PC-9 (cell line): ENCODE data around the gene CILP2. TPM values are rescaled to one million over a fixed set of nuclear protein-coding genes. Genes with fewer than 3 reads are reported as not detected.

Experiments used
- BruUV-seq: library from RNA; stranded (reverse); fragments of 400-500 nt; replicated peaks from 2 replicates; lab custom pipeline; 2021; lab: Mats Ljungman, UMichigan
- CTCF ChIA-PET: fragments of 300-600 bp; sonication (Branson Sonifier 250); formaldehyde crosslinking; loops from one replicate; lab custom pipeline; 2022; ENCODE audit warnings: antibody characterized with exemption; lab: Charles Lee
- POLR2A ChIA-PET: fragments of 300-600 bp; sonication (Branson Sonifier 250); formaldehyde crosslinking; loops from one replicate; lab custom pipeline; 2022; ENCODE audit warnings: antibody characterized with exemption; ENCODE audit not compliant: unreplicated experiment; lab: Charles Lee
- DNase-seq, 2 experiments: peaks; one replicate each; pipeline versions ENCODE4 v3.0.0 to v3.0.0-alpha.2; 2015 to 2022; ENCODE audit warnings: mixed read lengths in 1 of 2
- H2AFZ ChIP-seq: fragments of 200-600 bp; sonication (generic); 2 replicates; pipeline ENCODE4 v1.8.1; 2017; ENCODE audit warnings: antibody characterized with exemption
- H3F3A ChIP-seq: fragments of 200-600 bp; sonication (generic); 2 replicates; pipeline ENCODE4 v1.8.1; 2017; ENCODE audit warnings: antibody characterized with exemption, mild to moderate bottlenecking, low read depth; ENCODE audit not compliant: insufficient read depth
- H3K27ac ChIP-seq: fragments of 200-600 bp; sonication (generic); 2 replicates; pipeline ENCODE4 v1.6.1; 2016; ENCODE audit warnings: mixed run types
- H3K27me3 ChIP-seq: fragments of 200-600 bp; sonication (generic); 2 replicates; pipeline ENCODE4 v1.6.1; 2016; ENCODE audit warnings: low read depth, mixed run types; ENCODE audit not compliant: insufficient read depth
- H3K36me3 ChIP-seq: fragments of 200-600 bp; sonication (generic); 2 replicates; pipeline ENCODE4 v1.6.1; 2016; ENCODE audit warnings: low read depth, mixed run types
- H3K4me1 ChIP-seq: fragments of 200-600 bp; sonication (generic); replicated peaks from 2 replicates; pipeline ENCODE4 v1.6.1; 2016; ENCODE audit warnings: mixed run types; ENCODE audit not compliant: insufficient read depth
- H3K4me2 ChIP-seq: fragments of 200-600 bp; sonication (generic); 2 replicates; pipeline ENCODE4 v1.6.1; 2017; ENCODE audit warnings: mixed run types
- H3K4me3 ChIP-seq: fragments of 200-600 bp; sonication (generic); 2 replicates; pipeline ENCODE4 v1.6.1; 2016; ENCODE audit warnings: mixed run types
- H3K79me2 ChIP-seq: fragments of 200-600 bp; sonication (generic); 2 replicates; pipeline ENCODE4 v1.6.1; 2017; ENCODE audit warnings: low read depth, mixed run types
- H3K9me2 ChIP-seq: fragments of 200-600 bp; sonication (generic); 2 replicates; pipeline ENCODE4 v1.8.1; 2017; ENCODE audit warnings: mild to moderate bottlenecking; ENCODE audit not compliant: insufficient read depth
- H3K9me3 ChIP-seq: fragments of 200-600 bp; sonication (generic); 2 replicates; pipeline ENCODE4 v1.8.1; 2016; ENCODE audit warnings: low read depth; ENCODE audit not compliant: insufficient read depth
- H4K20me1 ChIP-seq: fragments of 200-600 bp; sonication (generic); 2 replicates; pipeline ENCODE4 v1.8.1; 2017; ENCODE audit not compliant: insufficient read depth
- EZH2 ChIP-seq: fragments of 200-600 bp; sonication (generic); IDR thresholded peaks from 2 replicates; pipeline ENCODE4 v1.8.0; 2017; ENCODE audit warnings: antibody characterized with exemption, low read depth
- intact Hi-C: fragments of 100-400 bp; cut with micrococcal nuclease; formaldehyde crosslinking; loops from one replicate; pipeline ENCODE4 v1.10.0; 2022; ENCODE audit not compliant: unreplicated experiment
- total RNA-seq: library from RNA; stranded (reverse); gene quantifications from 2 replicates; pipeline ENCODE4 v1.2.3, GENCODE V29; 2021
- TF ChIP-seq, protein P1 (sequence below): fragments of 200-600 bp; sonication (generic); conservative IDR thresholded peaks from 2 replicates; pipeline ENCODE4 v1.6.1; 2017; ENCODE audit warnings: mixed run types, antibody characterized with exemption, mild to moderate bottlenecking, moderate library complexity

Gene CILP2
- total RNA-seq, 1 experiment from 2014 or later: 1.1 TPM

DNA sequence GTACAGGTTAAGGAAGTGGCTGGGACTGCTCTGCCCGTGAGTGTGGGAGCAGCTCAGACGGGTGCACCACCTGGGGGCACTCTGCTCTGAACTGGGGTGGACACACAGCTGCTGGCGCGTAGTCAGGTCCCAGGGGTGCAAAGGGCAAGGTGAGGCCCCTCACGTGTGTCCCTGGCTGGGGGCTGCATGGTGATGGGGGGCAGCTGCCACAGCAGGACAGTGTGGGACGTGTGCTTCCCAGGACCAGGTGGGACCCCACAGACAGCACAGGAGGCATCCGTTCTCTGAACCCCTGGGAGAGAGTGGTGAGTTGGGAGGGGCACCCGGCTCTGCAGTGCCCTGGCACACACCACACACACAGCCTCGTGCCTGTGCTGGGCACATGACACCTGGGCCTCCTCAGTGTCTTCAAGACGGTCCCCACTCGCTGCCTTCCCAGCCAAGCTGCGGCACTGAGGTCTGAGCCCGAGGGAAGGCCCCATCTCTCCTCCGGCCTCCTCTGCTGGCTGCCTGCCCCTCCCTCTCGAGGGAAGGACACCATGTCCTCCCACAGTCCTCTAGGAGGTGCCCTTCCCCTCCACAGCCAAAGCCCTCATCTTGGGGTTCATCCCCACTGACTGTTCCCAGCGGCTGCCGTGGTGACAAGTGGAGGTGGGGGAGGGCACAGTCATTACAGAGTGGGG lies 24.7 kb downstream of the CILP2 start:
- H3F3A ChIP-seq: no peaks in the 10 kb centered on the region; the same call in 1 of the 2 replicates
- no peaks in the 10 kb centered on the region for H3K9me3 ChIP-seq
- no peaks in the 10 kb centered on the region for H4K20me1 ChIP-seq
- BruUV-seq: no TSS peak
- no peak overlapping the region for H3K27ac ChIP-seq
- H2AFZ ChIP-seq: no peak overlapping the region
- DNase-seq: no peak
- POLR2A ChIA-PET: no interaction called here
- no peaks in the 10 kb centered on the region for H3K9me2 ChIP-seq
- intact Hi-C loops: no loop called here
- H3K4me1 ChIP-seq: no peaks in the 10 kb centered on the region
- H3K79me2 ChIP-seq: no peaks in the 10 kb centered on the region
- H3K4me3 ChIP-seq: no peak overlapping the region
- CTCF ChIA-PET: no interaction called here
- H3K4me2 ChIP-seq: no peak overlapping the region
- no peaks in the 10 kb centered on the region for H3K27me3 ChIP-seq
- TF ChIP-seq, protein P1, sequence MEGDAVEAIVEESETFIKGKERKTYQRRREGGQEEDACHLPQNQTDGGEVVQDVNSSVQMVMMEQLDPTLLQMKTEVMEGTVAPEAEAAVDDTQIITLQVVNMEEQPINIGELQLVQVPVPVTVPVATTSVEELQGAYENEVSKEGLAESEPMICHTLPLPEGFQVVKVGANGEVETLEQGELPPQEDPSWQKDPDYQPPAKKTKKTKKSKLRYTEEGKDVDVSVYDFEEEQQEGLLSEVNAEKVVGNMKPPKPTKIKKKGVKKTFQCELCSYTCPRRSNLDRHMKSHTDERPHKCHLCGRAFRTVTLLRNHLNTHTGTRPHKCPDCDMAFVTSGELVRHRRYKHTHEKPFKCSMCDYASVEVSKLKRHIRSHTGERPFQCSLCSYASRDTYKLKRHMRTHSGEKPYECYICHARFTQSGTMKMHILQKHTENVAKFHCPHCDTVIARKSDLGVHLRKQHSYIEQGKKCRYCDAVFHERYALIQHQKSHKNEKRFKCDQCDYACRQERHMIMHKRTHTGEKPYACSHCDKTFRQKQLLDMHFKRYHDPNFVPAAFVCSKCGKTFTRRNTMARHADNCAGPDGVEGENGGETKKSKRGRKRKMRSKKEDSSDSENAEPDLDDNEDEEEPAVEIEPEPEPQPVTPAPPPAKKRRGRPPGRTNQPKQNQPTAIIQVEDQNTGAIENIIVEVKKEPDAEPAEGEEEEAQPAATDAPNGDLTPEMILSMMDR: no peak; the same call in 1 of the 2 replicates
- TF ChIP-seq EZH2: no peak
- H3K36me3 ChIP-seq: no peaks in the 10 kb centered on the region

DNA sequence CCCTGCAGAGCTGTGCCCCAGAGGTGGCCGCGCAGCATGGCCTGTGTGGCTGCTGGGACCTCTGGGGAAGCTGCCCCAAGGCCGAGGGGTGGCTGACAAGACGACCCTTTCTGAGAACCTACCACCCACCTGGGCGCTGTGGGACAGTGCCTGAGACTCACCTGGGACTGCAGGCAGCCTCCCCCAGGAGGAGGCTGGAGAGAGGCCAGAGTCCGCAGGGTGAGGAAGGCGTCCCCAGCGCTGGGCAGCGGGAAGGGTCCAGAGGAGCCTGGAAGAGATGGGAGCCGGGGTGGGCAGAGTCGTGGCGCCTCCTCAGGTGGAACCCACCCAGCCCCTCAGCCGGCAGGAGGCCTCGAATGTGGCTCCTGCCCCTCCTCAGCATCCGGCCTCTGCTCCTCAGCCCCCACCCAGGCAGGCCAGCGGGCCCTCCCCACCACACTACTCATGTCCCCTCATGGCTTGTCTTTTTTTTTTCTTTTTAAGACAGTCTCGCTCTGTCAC lies 25.3 kb downstream of the CILP2 start:
- no TSS peak for BruUV-seq
- DNase-seq: no peak
- intact Hi-C loops: no loop called here

DNA sequence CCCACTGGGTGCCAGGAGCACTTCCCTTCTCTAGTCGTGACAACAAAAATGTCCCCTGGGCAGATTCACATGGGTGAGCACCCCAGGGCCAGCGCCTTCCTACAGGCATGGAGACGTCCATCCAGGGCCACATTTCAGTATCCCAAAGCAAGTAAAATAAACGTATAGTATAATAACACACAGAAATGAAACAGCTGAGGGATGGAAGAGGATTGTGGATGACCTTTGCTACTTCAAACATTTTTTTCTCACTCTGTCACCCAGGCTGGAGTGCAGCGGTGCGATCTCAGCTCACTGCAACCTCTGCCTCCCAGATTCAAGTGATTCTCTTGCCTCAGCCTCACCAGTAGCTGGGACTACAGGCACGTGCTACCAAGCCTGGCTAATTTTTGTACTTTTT lies 28.2 kb downstream of the CILP2 start:
- no TSS peak for BruUV-seq
- Histone ChIP-seq H3K27ac (no peak overlapping the region), H3K36me3 (no peaks in the 10 kb centered on the region), H2AFZ (no peak overlapping the region), H3K9me2 (no peaks in the 10 kb centered on the region), H3K4me2 (no peak overlapping the region), H3K27me3 (no peaks in the 10 kb centered on the region), H3K4me1 (peaks cover 10% of the 10 kb centered on the region), H3K4me3 (no peak overlapping the region), H3F3A (peaks cover 11% of the 10 kb centered on the region), H3K79me2 (no peaks in the 10 kb centered on the region), H3K9me3 (no peaks in the 10 kb centered on the region), H4K20me1 (no peaks in the 10 kb centered on the region)
- intact Hi-C loops: no loop called here
- TF ChIP-seq, protein P1: no peak
- TF ChIP-seq EZH2: no peak
- ChIA-PET CTCF (no interaction called here), POLR2A (no interaction called here)
- DNase-seq: no peak

More for the DNA sequence above, 25.3 kb downstream of the CILP2 start:
- Histone ChIP-seq H4K20me1 (no peaks in the 10 kb centered on the region), H3K4me1 (no peaks in the 10 kb centered on the region), H2AFZ (no peak overlapping the region), H3K27me3 (no peaks in the 10 kb centered on the region), H3K4me2 (no peak overlapping the region), H3K36me3 (no peaks in the 10 kb centered on the region), H3K79me2 (no peaks in the 10 kb centered on the region), H3K4me3 (no peak overlapping the region), H3F3A (no peaks in the 10 kb centered on the region; the same call in 1 of the 2 replicates), H3K27ac (no peak overlapping the region), H3K9me2 (no peaks in the 10 kb centered on the region), H3K9me3 (no peaks in the 10 kb centered on the region)
- POLR2A ChIA-PET: no interaction called here
- no peak for TF ChIP-seq EZH2
- TF ChIP-seq, protein P1: no peak
- CTCF ChIA-PET: no interaction called here
